ENCODE measurements around the gene CBLC. TPM values are rescaled to one million over a fixed set of nuclear protein-coding genes. Genes with fewer than 3 reads are reported as not detected.
"Not testable (repeated sequence)": the region's sequence is repeated elsewhere in the genome, so short reads cannot be mapped to it uniquely, and the experiment has no call there.

CBLC gene
- total RNA-seq, 1 experiment from 2014 or later, result 15.3 TPM

- Histone ChIP-seq H3K27me3 (ENCODE audit: control insufficient read depth, insufficient read depth, low read length) (peaks cover 3% of the 10 kb centered on the region; the same call in 1 of the 2 replicates), H3K4me3 (ENCODE audit: insufficient read depth, low read depth, low read length) (no peak overlapping the region), H3K36me3 (replicated peaks; ENCODE audit: control insufficient read depth, insufficient read depth, low read length) (no peaks in the 10 kb centered on the region; the same call in 1 of the 2 replicates)
- peak; percentile 62 for DNase-seq
Measured at GRCh38 chr19:44820648-44821609, 43.2 kb downstream of the CBLC start.

- H3K4me3 ChIP-seq (ENCODE audit: insufficient read depth, low read depth, low read length), result no peak overlapping the region
- peaks cover 3% of the 10 kb centered on the region; the same call in 1 of the 2 replicates for H3K27me3 ChIP-seq (ENCODE audit: control insufficient read depth, insufficient read depth, low read length)
- DNase-seq, result no peak
- H3K36me3 ChIP-seq (replicated peaks; ENCODE audit: control insufficient read depth, insufficient read depth, low read length), result no peaks in the 10 kb centered on the region; the same call in 1 of the 2 replicates
Measured at GRCh38 chr19:44822177-44822576, 44.5 kb downstream of the CBLC start.

- H3K36me3 ChIP-seq (replicated peaks; ENCODE audit: control insufficient read depth, insufficient read depth, low read length), result no peaks in the 10 kb centered on the region; the same call in 1 of the 2 replicates
- H3K4me3 ChIP-seq (ENCODE audit: insufficient read depth, low read depth, low read length), result no peak overlapping the region
- H3K27me3 ChIP-seq (ENCODE audit: control insufficient read depth, insufficient read depth, low read length), result peaks cover 3% of the 10 kb centered on the region; the same call in 1 of the 2 replicates
- DNase-seq, result no peak
Measured at GRCh38 chr19:44822670-44823372, 45.1 kb downstream of the CBLC start.

- peaks cover 3% of the 10 kb centered on the region; the same call in 1 of the 2 replicates for H3K27me3 ChIP-seq (ENCODE audit: control insufficient read depth, insufficient read depth, low read length)
- H3K36me3 ChIP-seq (replicated peaks; ENCODE audit: control insufficient read depth, insufficient read depth, low read length), result no peaks in the 10 kb centered on the region; the same call in 1 of the 2 replicates
- no peak for DNase-seq
- H3K4me3 ChIP-seq (ENCODE audit: insufficient read depth, low read depth, low read length), result no peak overlapping the region
Measured at GRCh38 chr19:44823373-44823698, 45.6 kb downstream of the CBLC start.

- Histone ChIP-seq H3K4me3 (ENCODE audit: insufficient read depth, low read depth, low read length) (no peak overlapping the region), H3K36me3 (replicated peaks; ENCODE audit: control insufficient read depth, insufficient read depth, low read length) (no peaks in the 10 kb centered on the region; the same call in 1 of the 2 replicates), H3K27me3 (ENCODE audit: control insufficient read depth, insufficient read depth, low read length) (peaks cover 3% of the 10 kb centered on the region; the same call in 1 of the 2 replicates)
- no peak for DNase-seq
Measured at GRCh38 chr19:44824761-44825160, 47.1 kb downstream of the CBLC start.

GRCh38 chr19:44832875-44833274 is 55.2 kb downstream of the CBLC start:
- H3K4me3 ChIP-seq (ENCODE audit: insufficient read depth, low read depth, low read length); DNase-seq; H3K27me3 ChIP-seq (ENCODE audit: control insufficient read depth, insufficient read depth, low read length); H3K36me3 ChIP-seq (replicated peaks; ENCODE audit: control insufficient read depth, insufficient read depth, low read length): not testable (repeated sequence)

- not testable (repeated sequence) for H3K36me3 ChIP-seq (replicated peaks; ENCODE audit: control insufficient read depth, insufficient read depth, low read length); H3K27me3 ChIP-seq (ENCODE audit: control insufficient read depth, insufficient read depth, low read length); H3K4me3 ChIP-seq (ENCODE audit: insufficient read depth, low read depth, low read length); DNase-seq
Measured at GRCh38 chr19:44834399-44834798, 56.7 kb downstream of the CBLC start.

GRCh38 chr19:44839276-44839675 is 61.6 kb downstream of the CBLC start:
- DNase-seq, result peak; percentile 76
- Histone ChIP-seq H3K4me3 (ENCODE audit: insufficient read depth, low read depth, low read length) (no peak overlapping the region), H3K27me3 (ENCODE audit: control insufficient read depth, insufficient read depth, low read length) (no peaks in the 10 kb centered on the region; the same call in 1 of the 2 replicates), H3K36me3 (replicated peaks; ENCODE audit: control insufficient read depth, insufficient read depth, low read length) (no peaks in the 10 kb centered on the region)

- DNase-seq, result no peak
- no peaks in the 10 kb centered on the region for H3K36me3 ChIP-seq (replicated peaks; ENCODE audit: control insufficient read depth, insufficient read depth, low read length)
- no peaks in the 10 kb centered on the region; the same call in 1 of the 2 replicates for H3K27me3 ChIP-seq (ENCODE audit: control insufficient read depth, insufficient read depth, low read length)
- H3K4me3 ChIP-seq (ENCODE audit: insufficient read depth, low read depth, low read length), result no peak overlapping the region
Measured at GRCh38 chr19:44840811-44841210, 63.1 kb downstream of the CBLC start.

GRCh38 chr19:44841231-44841630 is 63.5 kb downstream of the CBLC start:
- no peaks in the 10 kb centered on the region for H3K27me3 ChIP-seq (ENCODE audit: control insufficient read depth, insufficient read depth, low read length)
- no peak for DNase-seq

GRCh38 chr19:44845286-44845611 is 67.6 kb downstream of the CBLC start:
- H3K4me3 ChIP-seq (ENCODE audit: insufficient read depth, low read depth, low read length), result peak overlapping the region; percentile 69; the same call in 1 of the 2 replicates
- no peak for DNase-seq

More at GRCh38 chr19:44841231-44841630, 63.5 kb downstream of the CBLC start:
- no peak overlapping the region for H3K4me3 ChIP-seq (ENCODE audit: insufficient read depth, low read depth, low read length)
- H3K36me3 ChIP-seq (replicated peaks; ENCODE audit: control insufficient read depth, insufficient read depth, low read length), result no peaks in the 10 kb centered on the region

GRCh38 chr19:44845612-44846454 is 68.1 kb downstream of the CBLC start, which contains the start of gene NECTIN2:
Gene NECTIN2, plus strand, starts transcription at chr19:44846297. Its CDS starts 229 bp downstream, at chr19:44846526.
- peak within 1 kb of the TSS; percentile 100 for H3K4me3 ChIP-seq (ENCODE audit: insufficient read depth, low read depth, low read length)
- no peaks in the 10 kb centered on the region for H3K27me3 ChIP-seq (ENCODE audit: control insufficient read depth, insufficient read depth, low read length)
- DNase-seq, result peak; percentile 99
- H3K36me3 ChIP-seq (replicated peaks; ENCODE audit: control insufficient read depth, insufficient read depth, low read length), result no peaks in the 10 kb centered on the region; the same call in 1 of the 2 replicates

More at GRCh38 chr19:44845286-44845611, 67.6 kb downstream of the CBLC start:
- Histone ChIP-seq H3K36me3 (replicated peaks; ENCODE audit: control insufficient read depth, insufficient read depth, low read length) (no peaks in the 10 kb centered on the region; the same call in 1 of the 2 replicates), H3K27me3 (ENCODE audit: control insufficient read depth, insufficient read depth, low read length) (no peaks in the 10 kb centered on the region)

- Histone ChIP-seq H3K4me3 (ENCODE audit: insufficient read depth, low read depth, low read length) (peak overlapping the region; percentile 100), H3K36me3 (replicated peaks; ENCODE audit: control insufficient read depth, insufficient read depth, low read length) (peaks cover 1% of the 10 kb centered on the region), H3K27me3 (ENCODE audit: control insufficient read depth, insufficient read depth, low read length) (no peaks in the 10 kb centered on the region)
- peak; percentile 94 for DNase-seq
Measured at GRCh38 chr19:44846455-44847143, 68.9 kb downstream of the CBLC start.
